GM12874 (cell line): ENCODE data around the gene CABLES1.

Experiments
- CTCF ChIP-seq: IDR thresholded peaks from 2 replicates; pipeline ENCODE4 v1.5.1; 2011; ENCODE audit warnings: low read depth, mild to moderate bottlenecking, control low read depth, low read length, moderate library complexity; ENCODE audit not compliant: insufficient read depth

The CABLES1 gene

GRCh38 chr18:23159344-23159743 is 24.1 kb downstream of the CABLES1 start:
- TF ChIP-seq CTCF: no peak

GRCh38 chr18:23162473-23162872 is 27.2 kb downstream of the CABLES1 start:
- no peak for TF ChIP-seq CTCF

- no peak for TF ChIP-seq CTCF
Measured at GRCh38 chr18:23163786-23164533, 28.7 kb downstream of the CABLES1 start.

GRCh38 chr18:23165271-23166068 is 30.2 kb downstream of the CABLES1 start:
- no peak for TF ChIP-seq CTCF

GRCh38 chr18:23166891-23167541 is 31.7 kb downstream of the CABLES1 start:
- TF ChIP-seq CTCF: no peak

GRCh38 chr18:23169673-23170044 is 34.4 kb downstream of the CABLES1 start:
- no peak for TF ChIP-seq CTCF

GRCh38 chr18:23170137-23170536 is 34.9 kb downstream of the CABLES1 start:
- TF ChIP-seq CTCF: no peak
